HG03097 (cell line): ENCODE results near the gene TIMM22.
"Not testable (repeated sequence)": the region's sequence is repeated elsewhere in the genome, so short reads cannot be mapped to it uniquely, and the experiment has no call there.

ENCODE experiments used
- ATAC-seq: cut with Tn5 transposase; IDR thresholded peaks from one replicate; pipeline ENCODE4 v1.9.1; 2021; ENCODE audit not compliant: unreplicated experiment, low FRiP score

Gene TIMM22

DNA sequence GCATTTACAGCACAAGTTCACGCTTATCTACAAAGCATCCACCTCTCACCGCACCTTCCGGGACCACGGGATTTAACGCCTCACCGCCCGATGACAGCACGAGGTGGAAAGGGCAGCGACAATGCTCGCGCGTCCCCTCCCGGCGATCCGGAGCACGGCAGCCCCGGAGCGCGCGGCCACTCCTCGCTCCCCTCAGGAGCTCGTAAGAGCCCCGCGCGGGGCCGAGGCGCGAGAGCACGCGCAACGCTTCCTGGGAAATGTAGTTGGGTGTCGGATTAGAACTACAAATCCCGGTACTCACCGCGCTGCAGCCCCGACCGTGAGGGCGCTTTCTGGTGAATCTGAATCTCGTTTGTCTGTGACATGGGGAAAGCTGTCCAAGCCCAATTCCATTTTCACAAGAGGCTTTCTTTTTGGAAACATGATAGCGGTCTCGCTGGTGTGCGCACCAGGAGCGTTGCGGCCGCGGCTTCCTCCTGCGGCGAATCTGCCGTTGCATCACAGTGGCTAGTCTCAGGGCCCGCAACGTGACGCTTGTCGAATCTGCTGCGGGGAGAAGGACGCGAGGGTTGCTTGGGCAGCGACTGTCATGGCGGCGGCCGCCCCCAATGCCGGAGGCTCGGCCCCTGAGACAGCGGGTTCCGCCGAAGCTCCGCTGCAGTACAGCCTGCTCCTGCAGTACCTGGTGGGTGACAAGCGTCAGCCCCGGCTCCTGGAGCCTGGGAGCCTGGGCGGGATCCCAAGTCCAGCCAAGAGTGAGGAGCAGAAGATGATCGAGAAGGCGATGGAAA is at the start of gene TIMM22:
TIMM22 (plus strand) TSS at position 576 of the 791 bp plus-strand sequence; CDS start at position 590, 14 bp downstream.
- peak; percentile 92 for ATAC-seq

DNA sequence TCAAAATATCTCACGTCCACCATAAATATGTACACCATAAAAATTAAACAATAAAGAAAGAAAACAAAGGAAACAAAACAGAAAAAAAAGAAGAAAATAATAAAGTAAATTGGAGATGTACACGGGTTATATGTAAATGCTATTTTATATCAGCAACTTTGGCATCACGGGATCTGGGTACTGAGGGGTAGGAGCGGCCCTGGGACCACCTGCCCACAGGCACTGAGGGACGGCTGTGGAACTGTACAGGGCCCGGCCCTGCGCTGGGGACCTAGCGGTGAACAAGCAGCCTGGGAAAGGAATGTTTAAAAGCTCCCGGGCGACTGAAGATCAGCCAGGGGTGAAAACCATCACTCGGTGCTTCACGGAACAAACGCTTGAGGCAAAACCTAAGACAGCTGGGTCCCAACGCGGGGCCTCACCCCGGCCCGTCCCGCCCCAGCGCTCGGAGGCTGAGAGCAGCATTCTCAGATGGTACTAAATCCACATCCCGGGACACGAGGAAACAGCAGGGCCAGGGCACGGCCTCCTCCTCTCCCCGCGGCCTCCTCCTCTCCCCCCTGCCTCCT is 48.6 kb upstream of the TIMM22 start:
- no peak for ATAC-seq

DNA sequence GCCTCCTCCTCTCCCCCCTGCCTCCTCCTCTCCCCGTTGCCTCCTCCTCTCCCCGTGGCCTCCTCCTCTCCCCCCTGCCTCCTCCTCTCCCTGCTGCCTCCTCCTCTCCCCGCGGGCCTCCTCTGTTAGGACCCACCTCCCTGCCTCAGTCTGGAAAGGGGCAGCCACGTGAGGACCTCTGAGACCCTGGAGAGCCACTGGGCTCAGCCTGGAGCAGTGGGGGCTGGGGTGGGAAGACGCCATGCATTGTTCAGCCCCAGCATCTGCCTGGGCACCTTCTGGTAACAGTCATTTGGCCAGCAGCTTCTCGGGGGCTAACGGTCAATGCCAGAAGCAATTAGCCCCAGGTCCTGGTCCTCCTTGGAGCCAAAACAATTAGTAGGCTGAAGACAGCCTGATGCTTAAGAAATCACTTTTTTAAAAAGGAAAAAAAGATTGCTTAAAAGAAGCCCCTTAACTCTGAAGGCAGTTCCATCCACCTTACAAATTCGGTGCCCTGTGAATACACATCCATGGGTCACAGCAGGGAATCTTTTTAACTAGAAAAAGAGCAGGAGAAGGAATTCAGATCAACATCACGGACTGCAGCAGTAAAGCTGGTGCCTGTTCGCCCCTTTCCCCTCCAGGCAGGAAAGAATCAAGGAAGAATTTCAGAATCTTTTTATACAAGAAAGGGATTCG is 47.2 kb upstream of the TIMM22 start:
- no peak for ATAC-seq

DNA sequence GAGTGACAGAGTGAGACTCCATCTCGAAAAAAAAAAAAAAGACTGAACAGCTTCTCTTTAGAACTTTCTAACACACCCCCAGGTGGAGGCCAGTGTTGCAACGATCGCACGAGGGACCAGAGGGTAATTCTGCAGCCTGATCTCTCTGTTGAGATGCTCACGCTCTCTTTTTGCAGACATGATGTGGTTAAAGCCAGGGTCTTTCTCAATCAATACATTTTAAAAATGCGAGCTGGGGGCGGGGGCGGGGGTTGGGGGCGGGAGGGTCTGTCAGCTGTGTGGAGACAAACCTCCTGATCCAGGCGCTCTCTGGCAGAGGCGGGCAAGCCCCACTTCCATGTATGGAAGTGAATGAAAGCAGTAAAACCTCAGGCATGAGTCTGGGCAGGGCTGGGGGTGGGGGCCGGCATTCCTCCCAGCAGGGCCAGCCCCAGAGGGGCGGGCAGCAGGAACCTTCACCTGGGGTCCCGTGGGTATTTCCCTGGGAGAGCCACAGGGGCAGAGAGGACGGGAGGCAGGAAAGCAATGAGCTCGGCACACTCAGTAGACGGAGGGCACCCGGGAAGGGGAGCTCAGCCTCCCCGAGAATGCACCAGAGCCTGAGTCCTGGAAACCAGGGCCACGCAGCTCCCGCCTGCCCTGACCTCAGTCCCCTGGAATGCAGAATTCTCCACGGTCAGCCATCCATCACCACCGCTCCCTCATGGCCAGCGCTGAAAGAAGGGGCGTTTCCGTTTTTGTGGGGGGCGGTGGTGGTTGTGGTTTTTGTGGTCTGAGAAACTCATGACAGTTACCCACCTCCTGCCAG is 45.4 kb upstream of the TIMM22 start:
- ATAC-seq = no peak

DNA sequence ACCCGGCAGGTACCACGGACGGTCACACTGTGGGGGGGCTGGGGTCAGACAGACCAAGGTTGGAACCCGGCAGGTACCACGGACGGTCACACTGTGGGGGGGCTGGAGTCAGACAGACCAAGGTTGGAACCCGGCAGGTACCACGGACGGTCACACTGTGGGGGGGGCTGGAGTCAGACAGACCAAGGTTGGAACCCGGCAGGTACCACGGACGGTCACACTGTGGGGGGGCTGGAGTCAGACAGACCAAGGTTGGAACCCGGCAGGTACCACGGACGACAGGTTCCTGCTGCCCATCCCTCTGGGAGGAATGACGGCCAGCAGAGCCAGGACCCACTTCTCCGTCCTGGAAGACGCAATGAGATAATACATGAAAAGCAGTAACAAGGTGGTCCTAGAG is 44.3 kb upstream of the TIMM22 start:
- not testable (repeated sequence) for ATAC-seq

DNA sequence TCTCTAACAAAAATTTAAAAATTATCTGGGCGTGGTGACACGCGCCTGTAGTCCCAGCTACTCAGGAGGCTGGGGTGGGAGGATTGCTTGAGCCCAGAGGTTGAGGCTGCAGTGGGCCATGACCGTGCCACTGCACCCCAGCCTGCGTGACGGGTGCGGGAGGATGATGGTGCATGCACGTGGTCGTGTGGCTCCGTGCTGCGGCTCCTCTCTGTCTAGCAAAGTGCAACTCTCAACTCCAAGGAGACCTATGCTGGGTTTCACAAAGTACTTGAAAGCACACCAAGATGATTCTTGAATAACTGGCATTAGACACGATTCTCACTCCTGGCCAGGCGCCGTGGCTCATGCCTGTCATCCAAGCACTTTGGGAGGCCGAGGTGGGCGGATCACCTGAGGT is 43.2 kb upstream of the TIMM22 start:
- no peak for ATAC-seq

DNA sequence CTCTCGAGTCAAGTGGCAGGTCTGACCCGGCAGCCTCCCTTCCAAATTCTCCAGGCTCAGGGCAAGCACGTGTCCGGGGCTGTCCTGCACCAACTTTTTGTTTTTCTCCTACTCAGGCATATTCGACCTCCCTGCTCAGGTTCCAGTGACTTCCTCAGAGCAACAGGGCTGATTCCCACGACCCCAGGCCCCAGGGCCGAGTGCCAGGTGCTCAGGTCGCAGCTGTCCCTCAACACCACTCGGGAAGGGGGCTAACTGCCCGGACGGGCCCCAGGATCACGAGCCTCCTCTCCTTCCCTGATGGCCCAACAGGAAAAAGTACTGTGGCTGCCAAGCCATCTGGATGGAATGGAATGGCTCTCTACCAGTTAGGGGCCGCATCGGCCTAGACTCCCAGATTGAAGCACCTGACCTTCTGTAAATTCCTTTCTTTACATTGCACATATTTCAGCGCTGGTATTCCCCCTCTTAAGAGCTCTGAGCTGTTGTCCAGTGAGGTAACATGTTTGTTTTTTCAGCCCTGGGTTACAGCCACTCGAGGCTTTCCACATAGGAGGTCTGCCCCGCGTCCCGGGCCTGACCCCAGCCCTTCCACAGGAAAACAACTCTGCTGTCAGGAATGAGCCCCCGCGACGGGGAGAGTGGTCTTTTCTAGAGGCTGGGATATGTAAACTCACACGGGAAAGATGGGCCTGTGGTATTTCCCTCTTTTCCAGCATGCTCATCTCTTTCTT is 42.3 kb upstream of the TIMM22 start:
- no peak for ATAC-seq

DNA sequence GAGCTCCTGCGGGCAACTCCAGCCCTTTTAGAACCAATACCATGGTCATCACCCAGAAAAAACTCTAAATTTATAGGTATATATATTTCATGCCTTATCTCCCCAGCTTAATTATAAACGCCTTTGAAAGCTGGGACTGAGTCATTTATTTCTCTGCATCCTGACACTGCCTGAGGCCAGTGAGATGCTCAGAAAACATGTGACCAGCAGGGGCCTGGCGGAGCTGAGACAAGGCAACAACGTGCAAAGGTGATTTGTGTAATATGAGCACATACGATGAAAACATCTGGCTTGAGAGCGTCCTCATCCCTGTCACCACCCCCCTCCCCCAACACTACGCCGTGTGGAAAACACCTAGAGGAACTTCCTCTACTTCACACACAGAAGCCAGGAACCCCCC is 40.0 kb upstream of the TIMM22 start:
- ATAC-seq = no peak

DNA sequence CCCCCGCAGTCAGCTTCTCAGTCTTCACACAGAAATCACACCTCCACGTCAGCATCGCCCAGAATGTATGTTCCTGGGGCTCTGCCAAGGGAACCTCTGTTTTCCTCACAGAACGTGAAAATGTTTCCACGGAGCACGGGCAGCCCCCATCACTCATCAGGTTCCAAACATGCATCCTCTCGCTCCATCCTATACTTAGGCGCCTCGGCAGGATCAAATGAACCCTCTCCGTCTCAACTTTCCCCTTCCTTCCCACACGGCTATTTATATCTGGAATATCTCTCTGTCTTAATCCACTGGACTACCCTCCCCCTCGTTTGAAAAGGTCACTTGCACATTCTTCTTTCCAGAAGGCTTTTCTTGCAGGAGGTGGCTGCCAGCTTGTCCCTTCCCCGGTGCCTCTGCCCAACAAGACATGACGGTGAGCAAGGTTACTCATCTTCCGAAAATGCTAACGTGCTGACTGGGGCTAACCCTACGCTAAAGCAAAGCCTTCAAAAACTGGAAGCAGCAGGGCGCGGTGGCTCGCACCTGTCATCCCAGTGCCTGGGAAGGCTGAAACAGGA is 39.0 kb upstream of the TIMM22 start:
- ATAC-seq = no peak

DNA sequence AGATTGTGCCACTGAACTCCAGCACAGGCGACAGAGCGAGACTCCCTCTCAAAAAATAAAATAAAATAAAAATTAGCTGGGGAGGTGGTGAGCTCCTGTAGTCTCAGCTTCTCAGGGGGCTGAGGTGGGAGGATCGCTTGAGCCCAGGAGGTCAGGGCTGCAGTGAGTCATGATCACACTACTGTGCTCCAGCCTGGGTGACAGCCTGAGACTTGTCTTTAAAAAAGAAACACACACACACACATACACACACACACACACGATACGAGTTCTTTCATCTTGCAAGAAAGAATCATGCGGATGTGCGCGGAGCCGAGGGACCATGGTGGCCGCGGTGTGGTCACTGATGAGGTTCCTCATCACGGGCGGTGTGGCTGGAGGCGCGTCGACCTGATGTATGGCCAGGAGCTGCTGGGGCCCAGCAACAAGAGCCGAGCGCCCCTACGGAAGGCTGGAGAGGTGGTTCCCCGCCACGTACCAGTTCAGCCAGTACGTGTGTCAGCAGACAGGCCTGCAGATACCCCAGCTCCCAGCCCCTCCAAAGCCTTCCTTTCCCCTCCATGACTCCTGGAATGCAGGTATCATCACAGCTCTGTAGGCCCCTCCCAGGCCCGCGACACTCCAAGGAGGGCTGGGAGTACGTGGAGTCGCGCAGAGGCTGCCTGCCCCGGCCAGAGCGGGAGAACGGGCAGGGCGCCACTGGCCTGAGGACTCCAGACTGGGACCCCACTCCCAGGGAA is 38.0 kb upstream of the TIMM22 start:
- no peak for ATAC-seq

DNA sequence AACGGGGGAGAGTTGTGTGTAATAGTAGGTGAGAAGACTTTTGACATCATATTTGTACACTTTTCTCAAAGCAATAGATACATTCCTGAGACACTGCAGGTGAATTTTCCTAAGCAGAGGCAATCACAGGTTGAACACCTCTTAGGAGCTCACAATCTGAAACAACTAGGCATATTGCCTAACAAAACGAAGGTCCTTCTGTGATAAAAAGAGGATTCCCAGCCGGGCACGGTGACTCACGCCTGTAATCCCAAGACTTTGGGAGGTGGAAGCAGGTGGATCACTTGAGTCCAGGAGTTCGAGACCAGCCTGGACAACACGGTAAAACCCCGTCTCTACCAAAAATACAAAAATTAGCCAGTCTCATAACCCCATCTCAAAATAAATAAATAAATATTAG is 34.8 kb upstream of the TIMM22 start:
- no peak for ATAC-seq

DNA sequence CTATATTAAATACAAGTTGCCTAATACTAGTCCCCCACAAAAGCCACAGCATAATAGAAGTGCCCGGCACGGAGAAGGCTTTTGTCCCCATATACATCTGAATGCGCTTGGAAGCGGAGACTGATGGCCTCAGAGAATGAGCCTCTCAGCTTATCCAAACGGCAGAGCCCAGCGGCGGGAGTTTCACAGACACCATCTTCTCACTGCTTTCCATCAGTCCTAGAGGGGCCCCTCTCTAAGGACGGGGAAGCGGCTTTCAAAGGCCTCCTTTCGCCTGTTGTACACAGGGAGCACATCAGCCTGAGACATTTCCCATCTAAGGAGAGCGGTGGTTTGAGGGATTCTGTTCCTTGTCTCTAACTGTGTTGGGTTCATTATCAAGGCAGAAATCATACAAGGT is 34.3 kb upstream of the TIMM22 start:
- no peak for ATAC-seq

DNA sequence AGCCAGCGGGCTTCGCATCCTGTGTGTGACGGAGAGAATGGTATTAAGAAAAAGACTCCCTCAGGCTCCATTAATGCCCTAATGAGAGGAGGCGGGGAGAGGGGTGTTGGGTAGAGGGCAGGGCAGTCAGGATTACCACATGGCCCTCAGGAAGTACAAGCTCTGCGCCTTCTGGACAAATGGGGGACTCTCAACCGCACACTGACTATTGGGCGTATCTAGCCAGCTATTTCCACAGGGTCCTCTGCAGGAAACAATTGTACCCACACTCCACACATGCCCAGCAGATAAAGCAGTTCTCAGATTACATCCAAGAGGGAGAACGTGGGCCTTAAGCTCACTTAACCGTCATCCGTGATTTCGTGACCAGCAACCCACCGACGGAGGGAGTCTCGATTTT is 32.1 kb upstream of the TIMM22 start:
- no peak for ATAC-seq

DNA sequence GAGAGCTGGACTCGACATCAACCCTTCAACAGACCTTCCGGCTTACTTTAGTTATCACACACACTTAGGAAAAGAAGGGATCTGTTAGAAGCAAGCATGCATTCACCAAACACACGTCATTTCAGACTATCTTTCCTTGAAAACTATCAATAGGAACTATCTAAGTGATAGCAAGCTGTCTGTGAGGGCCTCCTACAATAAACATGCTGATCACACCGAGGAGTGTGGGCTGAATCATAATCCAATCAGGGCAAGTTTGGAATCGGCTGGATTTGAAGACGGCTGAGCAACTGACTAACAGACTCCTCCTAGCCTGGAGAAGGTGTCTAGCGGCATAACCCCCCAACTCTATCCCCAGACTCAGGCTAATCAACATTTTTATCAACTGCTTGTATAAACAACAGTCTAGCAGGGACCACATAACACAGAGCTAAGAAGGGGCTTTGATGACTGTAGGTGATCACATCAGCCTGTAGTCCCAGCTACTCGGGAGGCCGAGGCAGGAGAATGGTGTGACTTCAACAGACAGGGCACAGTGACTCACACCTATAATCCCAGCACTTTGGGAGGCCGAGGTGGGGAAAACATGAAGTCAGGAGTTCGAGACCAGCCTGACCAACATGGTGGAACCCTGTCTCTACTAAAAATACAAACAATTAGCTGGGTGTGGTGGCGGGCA is 31.5 kb upstream of the TIMM22 start:
- ATAC-seq = no peak

DNA sequence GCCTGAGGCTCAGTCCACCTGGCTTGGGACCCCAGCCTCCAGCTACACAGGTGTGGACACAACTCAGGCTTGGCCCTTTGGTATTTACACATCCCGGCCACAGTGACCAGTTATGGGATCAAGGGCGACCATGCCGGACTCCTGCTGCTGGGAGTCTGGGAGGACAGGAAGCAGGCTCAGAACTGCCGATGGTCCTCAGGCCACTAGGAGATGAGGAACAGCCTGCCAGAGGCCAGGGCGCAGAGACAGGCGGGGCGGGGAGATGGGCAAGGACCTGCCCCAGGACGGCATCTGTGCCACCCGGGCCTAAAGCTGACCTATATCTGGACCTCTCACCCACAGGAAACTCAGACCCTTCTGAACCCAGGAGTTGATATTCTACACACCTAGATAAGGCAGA is 29.8 kb upstream of the TIMM22 start:
- ATAC-seq = no peak

DNA sequence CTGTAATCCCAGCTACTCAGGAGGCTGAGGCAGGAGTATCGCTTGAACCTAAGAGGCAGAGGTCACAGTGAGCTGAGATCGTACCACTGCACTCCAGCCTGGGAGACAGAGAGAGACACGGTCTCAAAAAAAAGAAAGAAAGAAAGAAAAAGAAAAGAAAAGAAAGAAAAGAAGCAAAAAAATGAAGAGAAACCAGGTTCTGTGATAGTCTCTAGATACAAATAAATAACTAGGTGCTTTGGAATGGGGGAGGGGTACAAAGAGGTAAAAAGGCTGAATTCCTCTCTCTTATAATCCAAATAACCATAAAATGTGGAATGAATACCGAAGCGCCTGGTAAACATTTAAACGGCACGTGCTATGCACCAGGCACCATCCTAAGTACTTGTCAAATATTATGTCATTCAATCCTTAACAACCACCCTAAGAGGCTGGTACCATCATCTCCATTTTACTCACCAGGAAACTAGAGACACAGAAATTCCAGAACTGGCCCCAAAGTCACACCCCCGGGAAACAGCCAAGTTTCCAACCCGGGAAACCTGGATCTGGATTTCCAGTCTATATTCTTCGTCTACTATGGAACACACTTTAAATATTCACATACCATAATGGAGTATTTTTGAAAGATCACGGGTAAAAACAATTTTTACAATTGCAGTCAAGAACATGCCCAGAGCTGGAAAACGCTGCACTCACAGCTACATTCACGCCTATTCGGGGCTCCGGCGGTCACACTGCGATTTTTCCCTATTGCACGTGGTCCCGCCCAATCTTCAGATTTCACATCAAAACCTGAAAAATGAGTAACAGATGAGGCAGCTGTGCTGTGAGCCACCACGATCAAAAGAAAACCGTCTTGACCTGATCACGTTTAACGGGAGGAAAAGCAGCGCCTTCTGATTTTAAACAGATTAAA is 27.9 kb upstream of the TIMM22 start:
- ATAC-seq = no peak

DNA sequence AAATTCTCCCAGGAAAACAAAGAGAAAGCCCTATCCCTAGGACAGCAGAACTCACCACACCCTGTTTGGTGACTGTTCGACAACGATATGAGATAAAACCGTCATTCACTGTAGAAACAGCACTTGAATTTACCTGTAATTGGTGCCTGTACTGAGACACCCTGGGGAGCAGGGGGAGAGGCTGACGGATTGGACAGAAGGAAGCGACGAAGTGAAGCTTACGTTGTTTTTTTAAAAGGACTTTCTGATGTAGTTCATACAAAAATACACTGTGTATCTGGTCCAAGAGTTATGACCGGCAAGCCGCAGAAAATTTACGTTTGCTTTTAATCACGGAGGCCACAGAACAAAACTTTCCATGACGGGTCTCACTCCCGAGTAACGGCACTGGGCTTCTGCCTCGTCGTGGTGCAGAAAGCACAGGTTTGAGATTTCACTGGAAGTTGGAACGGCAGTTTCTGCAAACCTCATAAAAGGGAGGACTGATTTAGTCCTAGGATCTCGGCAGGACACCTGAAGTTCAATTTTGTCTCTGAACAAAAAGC is 27.0 kb upstream of the TIMM22 start:
- no peak for ATAC-seq

DNA sequence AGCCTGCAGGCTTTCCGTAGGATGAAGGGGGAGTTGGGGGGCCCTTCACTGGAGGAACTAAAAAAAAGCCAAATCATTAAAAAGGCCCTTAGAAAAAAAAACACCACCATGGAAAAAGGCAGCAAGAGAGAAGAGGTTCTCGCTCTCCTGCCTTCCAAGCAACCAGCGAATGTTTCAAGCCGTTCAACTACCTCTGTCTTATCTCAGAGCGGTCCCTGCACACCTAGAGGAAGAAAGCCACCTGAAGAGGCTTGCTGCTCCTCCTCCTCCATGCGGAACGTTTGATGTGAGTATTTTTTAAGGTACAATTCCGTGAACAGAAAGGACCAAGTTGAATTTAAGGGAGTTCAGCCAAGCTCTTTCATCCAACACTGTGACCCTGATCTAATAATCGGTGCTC is 26.6 kb upstream of the TIMM22 start:
- ATAC-seq = no peak
